PC-3 (cell line): Measurements from ENCODE around the gene POLD4.

Source experiments
- EZH2 ChIP-seq: fragments of 300-600 bp; sonication (generic); IDR thresholded peaks from one replicate; pipeline ENCODE4 v1.6.1; 2017; ENCODE audit warnings: antibody characterized with exemption, mild to moderate bottlenecking, low read length; ENCODE audit not compliant: unreplicated experiment
- EZH2phosphoT487 ChIP-seq: fragments of 300-600 bp; sonication (generic); IDR thresholded peaks from 2 replicates; pipeline ENCODE4 v1.6.1; 2018; ENCODE audit warnings: mild to moderate bottlenecking, antibody characterized with exemption, low read length, borderline replicate concordance
- TF ChIP-seq, protein P1 (sequence below): fragments of 300-600 bp; sonication (generic); conservative IDR thresholded peaks from 2 replicates; pipeline ENCODE4 v1.5.1; 2017; ENCODE audit warnings: antibody characterized with exemption, low read depth, mild to moderate bottlenecking, low read length

DNA sequence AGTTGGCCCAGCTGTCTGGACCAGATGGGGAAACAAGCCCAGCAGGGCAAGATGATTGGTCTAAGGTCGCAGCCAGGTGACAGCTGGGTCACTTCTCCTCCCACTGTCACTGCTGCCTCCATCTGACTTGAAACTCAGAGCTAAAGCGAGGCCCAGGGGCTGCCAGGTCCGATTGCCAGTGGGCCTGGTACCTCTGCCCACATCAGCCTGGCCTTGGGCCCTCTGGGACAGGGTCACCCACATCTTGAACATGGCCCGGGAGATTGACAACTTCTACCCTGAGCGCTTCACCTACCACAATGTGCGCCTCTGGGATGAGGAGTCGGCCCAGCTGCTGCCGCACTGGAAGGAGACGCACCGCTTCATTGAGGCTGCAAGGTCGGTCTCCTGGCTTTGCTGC is 44.2 kb downstream of the POLD4 start:
- TF ChIP-seq, protein P1, sequence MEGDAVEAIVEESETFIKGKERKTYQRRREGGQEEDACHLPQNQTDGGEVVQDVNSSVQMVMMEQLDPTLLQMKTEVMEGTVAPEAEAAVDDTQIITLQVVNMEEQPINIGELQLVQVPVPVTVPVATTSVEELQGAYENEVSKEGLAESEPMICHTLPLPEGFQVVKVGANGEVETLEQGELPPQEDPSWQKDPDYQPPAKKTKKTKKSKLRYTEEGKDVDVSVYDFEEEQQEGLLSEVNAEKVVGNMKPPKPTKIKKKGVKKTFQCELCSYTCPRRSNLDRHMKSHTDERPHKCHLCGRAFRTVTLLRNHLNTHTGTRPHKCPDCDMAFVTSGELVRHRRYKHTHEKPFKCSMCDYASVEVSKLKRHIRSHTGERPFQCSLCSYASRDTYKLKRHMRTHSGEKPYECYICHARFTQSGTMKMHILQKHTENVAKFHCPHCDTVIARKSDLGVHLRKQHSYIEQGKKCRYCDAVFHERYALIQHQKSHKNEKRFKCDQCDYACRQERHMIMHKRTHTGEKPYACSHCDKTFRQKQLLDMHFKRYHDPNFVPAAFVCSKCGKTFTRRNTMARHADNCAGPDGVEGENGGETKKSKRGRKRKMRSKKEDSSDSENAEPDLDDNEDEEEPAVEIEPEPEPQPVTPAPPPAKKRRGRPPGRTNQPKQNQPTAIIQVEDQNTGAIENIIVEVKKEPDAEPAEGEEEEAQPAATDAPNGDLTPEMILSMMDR: no peak
- TF ChIP-seq EZH2phosphoT487 (no peak), EZH2 (no peak)
